GM23338 (cell line): ENCODE data around the gene CACNB2. TPM values are rescaled to one million over a fixed set of nuclear protein-coding genes. Genes with fewer than 3 reads are reported as not detected.

Experiments used
- ATAC-seq: fragments of 200-7000 bp; cut with Tn5 transposase; 3 replicates; pipeline ENCODE4 v1.9.1; 2020
- DNase-seq: peaks from one replicate; pipeline ENCODE4 v3.0.0-alpha.2; 2015; ENCODE audit warnings: low spot score
- H2AFZ ChIP-seq: fragments of 200-600 bp; sonication (generic); 2 replicates; pipeline ENCODE4 v1.8.0; 2016; ENCODE audit warnings: antibody characterized with exemption, mild to moderate bottlenecking, moderate library complexity
- H3F3A ChIP-seq: fragments of 200-600 bp; sonication (generic); replicated peaks from 2 replicates; pipeline ENCODE4 v1.8.0; 2017; ENCODE audit warnings: antibody characterized with exemption, mixed run types, low read depth
- H3K27ac ChIP-seq: fragments of 200-600 bp; sonication (generic); 2 replicates; pipeline ENCODE4 v1.6.1; 2016; ENCODE audit warnings: low read depth
- H3K27me3 ChIP-seq: fragments of 200-600 bp; sonication (generic); 2 replicates; pipeline ENCODE4 v1.8.0; 2016; ENCODE audit warnings: mild to moderate bottlenecking, mixed run types, moderate library complexity; ENCODE audit not compliant: insufficient read depth
- H3K36me3 ChIP-seq: fragments of 200-600 bp; sonication (generic); 2 replicates; pipeline ENCODE4 v1.8.0; 2016; ENCODE audit warnings: mild to moderate bottlenecking; ENCODE audit not compliant: insufficient read depth
- H3K4me1 ChIP-seq: fragments of 200-600 bp; sonication (generic); 2 replicates; pipeline ENCODE4 v1.8.0; 2016; ENCODE audit warnings: mild to moderate bottlenecking, moderate library complexity; ENCODE audit not compliant: insufficient read depth
- H3K4me2 ChIP-seq: fragments of 200-600 bp; sonication (generic); 2 replicates; pipeline ENCODE4 v1.7.1; 2017; ENCODE audit warnings: mixed run types
- H3K4me3 ChIP-seq: fragments of 200-600 bp; sonication (generic); 2 replicates; pipeline ENCODE4 v1.6.1; 2016; ENCODE audit warnings: mixed run types
- H3K79me2 ChIP-seq: fragments of 200-600 bp; sonication (generic); replicated peaks from 2 replicates; pipeline ENCODE4 v1.8.0; 2017; ENCODE audit warnings: mild to moderate bottlenecking; ENCODE audit not compliant: insufficient read depth
- H3K9me2 ChIP-seq: fragments of 200-600 bp; sonication (generic); 2 replicates; pipeline ENCODE4 v1.8.0; 2017; ENCODE audit not compliant: insufficient read depth
- H4K20me1 ChIP-seq: fragments of 200-600 bp; sonication (generic); replicated peaks from 2 replicates; pipeline ENCODE4 v1.8.0; 2017; ENCODE audit warnings: mild to moderate bottlenecking; ENCODE audit not compliant: insufficient read depth
- H3K27ac Mint-ChIP-seq: 2 replicates; pipeline ENCODE4 v1.8.0; 2020; ENCODE audit warnings: inconsistent platforms, mild to moderate bottlenecking, moderate library complexity, mixed read lengths
- H3K27me3 Mint-ChIP-seq: 3 replicates; pipeline ENCODE4 v1.8.0; 2022; ENCODE audit warnings: low read depth, mild to moderate bottlenecking, moderate library complexity, mixed read lengths, inconsistent platforms; ENCODE audit not compliant: insufficient read depth, poor library complexity
- H3K36me3 Mint-ChIP-seq: 3 replicates; pipeline ENCODE4 v1.8.0; 2021; ENCODE audit warnings: low read depth, mild to moderate bottlenecking, inconsistent platforms, moderate library complexity, mixed read lengths
- H3K4me1 Mint-ChIP-seq: 3 replicates; pipeline ENCODE4 v1.8.0; 2020; ENCODE audit warnings: mild to moderate bottlenecking, inconsistent platforms, mixed read lengths
- H3K4me3 Mint-ChIP-seq: 3 replicates; pipeline ENCODE4 v1.8.0; 2021; ENCODE audit warnings: moderate library complexity, mild to moderate bottlenecking, inconsistent platforms, mixed read lengths
- H3K9me3 Mint-ChIP-seq: 3 replicates; pipeline ENCODE4 v1.8.0; 2020; ENCODE audit warnings: moderate library complexity, mild to moderate bottlenecking, inconsistent platforms, mixed read lengths
- CREB1 ChIP-seq: fragments of 250-450 bp; sonication (Bioruptor Pico); IDR thresholded peaks from 2 replicates; pipeline ENCODE4 v1.5.0; 2020; ENCODE audit warnings: low read depth, mild to moderate bottlenecking, moderate library complexity
- CTCF ChIP-seq, 2 experiments: fragments of 200-600 bp in 1 of 2; sonication (generic) in 1 of 2; conservative IDR thresholded peaks; 2 replicates each; pipeline versions ENCODE4 v1.5.1 to v1.6.1; 2016 to 2017; ENCODE audit warnings: antibody characterized with exemption in 2 of 2, low read depth in 2 of 2, mild to moderate bottlenecking in 2 of 2, moderate library complexity in 1 of 2
- EZH2 ChIP-seq: fragments of 200-600 bp; sonication (generic); IDR thresholded peaks from one replicate; pipeline ENCODE4 v1.8.0; 2017; ENCODE audit warnings: antibody characterized with exemption, mild to moderate bottlenecking, low read depth; ENCODE audit not compliant: unreplicated experiment
- EZH2phosphoT487 ChIP-seq: fragments of 200-600 bp; sonication (generic); IDR thresholded peaks from one replicate; pipeline ENCODE4 v1.8.1; 2018; ENCODE audit warnings: antibody characterized with exemption; ENCODE audit not compliant: unreplicated experiment
- JUNB ChIP-seq: IDR thresholded peaks from one replicate; pipeline ENCODE4 v1.6.1; 2016; ENCODE audit warnings: antibody characterized with exemption; ENCODE audit not compliant: unreplicated experiment
- NANOG ChIP-seq: IDR thresholded peaks from 2 replicates; pipeline ENCODE4 v1.6.1; 2016; ENCODE audit warnings: antibody characterized with exemption, borderline replicate concordance
- POLR2AphosphoS5 ChIP-seq: IDR thresholded peaks from 2 replicates; pipeline ENCODE4 v1.6.1; 2016; ENCODE audit warnings: antibody characterized with exemption, low read depth
- REST ChIP-seq: IDR thresholded peaks from one replicate; pipeline ENCODE4 v1.6.1; 2018; ENCODE audit warnings: antibody characterized with exemption; ENCODE audit not compliant: unreplicated experiment
- STAT1 ChIP-seq: IDR thresholded peaks from one replicate; pipeline ENCODE4 v1.6.1; 2016; ENCODE audit warnings: antibody characterized with exemption; ENCODE audit not compliant: unreplicated experiment
- ZNF114 ChIP-seq: fragments of 250-450 bp; sonication (Bioruptor Pico); IDR thresholded peaks from 2 replicates; pipeline ENCODE4 v1.5.0; 2020; ENCODE audit warnings: mild to moderate bottlenecking, moderate library complexity
- ZNF331 ChIP-seq: fragments of 250-450 bp; sonication (Bioruptor Pico); IDR thresholded peaks from 2 replicates; pipeline ENCODE4 v1.5.0; 2020; ENCODE audit warnings: low read depth, mild to moderate bottlenecking, moderate library complexity
- polyA plus RNA-seq: library from polyadenylated mRNA; unstranded; fragments of >200 nt; fragmentation: Nextera tagmentation; extraction: Ambion mirVana; gene quantifications from 2 replicates; pipeline ENCODE4 v1.2.1, GENCODE V29; 2016
- total RNA-seq: library from RNA; depleted of rRNA; stranded (reverse); fragments of >200 nt; shearing (Covaris generic); gene quantifications from 2 replicates; pipeline ENCODE4 v1.2.3, GENCODE V29; 2014
- TF ChIP-seq, protein P1 (sequence below): IDR thresholded peaks from 2 replicates; pipeline ENCODE4 v1.6.1; 2016; ENCODE audit warnings: antibody characterized with exemption

The CACNB2 gene
- total and polyA plus RNA-seq, 2 experiments from 2014 or later = 5.0 to 5.9 TPM

DNA sequence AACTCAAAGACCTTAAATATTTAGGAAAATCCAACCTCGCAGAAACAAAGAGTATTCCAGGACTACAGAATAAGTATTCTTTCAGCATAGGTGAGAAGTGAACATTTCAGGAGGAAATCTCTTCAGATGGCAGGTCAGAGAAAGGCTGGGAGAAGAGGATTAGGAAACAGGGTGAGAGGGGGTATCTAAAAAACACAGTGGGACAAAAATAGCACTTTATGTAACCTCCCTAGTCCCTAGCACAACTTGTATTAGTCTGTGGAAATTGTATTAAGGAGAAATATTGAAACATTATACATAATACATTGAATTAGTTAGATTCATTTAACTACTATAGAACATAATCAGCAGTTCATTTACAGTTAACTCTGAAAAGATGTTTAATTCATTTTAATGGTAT lies 192.3 kb downstream of the CACNB2 start (continued):
- no peak for TF ChIP-seq REST
- TF ChIP-seq ZNF331 = no peak
- TF ChIP-seq CTCF (conservative IDR thresholded peaks at IDR 0.05; ENCODE audit: low read depth in 2 of 2) = no peak
- TF ChIP-seq STAT1 = no peak
- TF ChIP-seq, protein P1, sequence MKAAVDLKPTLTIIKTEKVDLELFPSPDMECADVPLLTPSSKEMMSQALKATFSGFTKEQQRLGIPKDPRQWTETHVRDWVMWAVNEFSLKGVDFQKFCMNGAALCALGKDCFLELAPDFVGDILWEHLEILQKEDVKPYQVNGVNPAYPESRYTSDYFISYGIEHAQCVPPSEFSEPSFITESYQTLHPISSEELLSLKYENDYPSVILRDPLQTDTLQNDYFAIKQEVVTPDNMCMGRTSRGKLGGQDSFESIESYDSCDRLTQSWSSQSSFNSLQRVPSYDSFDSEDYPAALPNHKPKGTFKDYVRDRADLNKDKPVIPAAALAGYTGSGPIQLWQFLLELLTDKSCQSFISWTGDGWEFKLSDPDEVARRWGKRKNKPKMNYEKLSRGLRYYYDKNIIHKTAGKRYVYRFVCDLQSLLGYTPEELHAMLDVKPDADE = no peak
- TF ChIP-seq ZNF114 (CRISPR knock-in tag) = no peak
- no peak for TF ChIP-seq CREB1
- no peak for TF ChIP-seq POLR2AphosphoS5
- TF ChIP-seq JUNB = no peak
- TF ChIP-seq EZH2 = no peak
- TF ChIP-seq EZH2phosphoT487 = no peak
- TF ChIP-seq NANOG = no peak

- DNase-seq (no peak), ATAC-seq (no peak)
- no peak overlapping the region for H3K27ac ChIP-seq
- H3K4me3 ChIP-seq = no peak overlapping the region
- no peaks in the 10 kb centered on the region for H3K36me3 Mint-ChIP-seq
- no peak overlapping the region for H3K4me2 ChIP-seq
- no peak overlapping the region for H2AFZ ChIP-seq
- H3K9me3 Mint-ChIP-seq = no peaks in the 10 kb centered on the region
- H3K4me1 Mint-ChIP-seq = 0 out of 3 replicates have a peak, but pooled peaks cover 3% of the 10 kb centered on the region
- H3K79me2 ChIP-seq = no peaks in the 10 kb centered on the region
- H3K27me3 ChIP-seq = no peaks in the 10 kb centered on the region
- H3K4me3 Mint-ChIP-seq = no peak overlapping the region
- no peaks in the 10 kb centered on the region; the same call in 1 of the 2 replicates for H3K9me2 ChIP-seq
- H4K20me1 ChIP-seq = no peaks in the 10 kb centered on the region
- H3K4me1 ChIP-seq = no peaks in the 10 kb centered on the region
- no peak overlapping the region for H3K27ac Mint-ChIP-seq
- no peaks in the 10 kb centered on the region for H3F3A ChIP-seq
- no peaks in the 10 kb centered on the region for H3K27me3 Mint-ChIP-seq
- H3K36me3 ChIP-seq = no peaks in the 10 kb centered on the region
- TF ChIP-seq CTCF (conservative IDR thresholded peaks at IDR 0.05; ENCODE audit: low read depth in 2 of 2) = no peak
- no peak for TF ChIP-seq CREB1
- TF ChIP-seq ZNF114 (CRISPR knock-in tag) = no peak
- TF ChIP-seq, protein P1 = no peak
- TF ChIP-seq JUNB = no peak
- TF ChIP-seq POLR2AphosphoS5 = no peak
Measured at GRCh38 chr10:18333621-18334020, 193.4 kb downstream of the CACNB2 start.
